ENCODE results near the gene WWOX. TPM values are rescaled to one million over a fixed set of nuclear protein-coding genes. Genes with fewer than 3 reads are reported as not detected.

WWOX gene
- total and polyA plus RNA-seq, 2 donors (not counting 3 experiments of a cell fraction or from before 2014, with no cell fraction given): 6.2 to 12.5 TPM

DNA sequence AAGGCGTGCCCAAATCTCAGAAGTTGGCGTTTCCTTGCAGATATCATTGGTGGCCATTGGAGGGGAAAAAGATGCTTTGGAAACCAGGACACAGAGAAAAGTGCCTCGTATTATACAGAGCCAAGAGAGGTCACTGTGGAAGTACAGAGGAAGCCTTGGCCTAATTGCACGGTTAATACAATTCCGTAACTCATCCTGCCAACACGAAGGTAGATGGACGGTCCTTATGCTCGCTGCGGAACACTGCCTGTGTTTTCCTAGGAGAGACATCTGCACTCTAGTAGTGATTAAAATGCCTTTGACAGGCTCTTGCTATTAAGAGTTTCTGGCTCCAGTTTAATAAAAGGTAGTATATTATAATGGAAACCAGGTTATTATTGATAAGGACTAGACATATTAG is 536.4 kb downstream of the WWOX start:
- no peaks in the 10 kb centered on the region for H4K20me1 ChIP-seq (replicated peaks; ENCODE audit: control insufficient read depth, extremely low read depth, insufficient read depth, low read length)
- DNase-seq (ENCODE audit: low read depth, low spot score) (no peak), FAIRE-seq (no peak)
- no peaks in the 10 kb centered on the region for H3K9me1 ChIP-seq (replicated peaks; ENCODE audit: control insufficient read depth, extremely low read depth, insufficient read depth, low read length)
- BruUV-seq (replicated peaks): no TSS peak
- TF ChIP-seq EZH2 (IDR thresholded peaks at IDR 0.05; ENCODE audit: borderline replicate concordance, low read depth, low read length, severe bottlenecking) (no peak), FOS (IDR thresholded peaks at IDR 0.05; ENCODE audit: borderline replicate concordance, insufficient read depth, low read length) (no peak), CTCF (IDR thresholded peaks at IDR 0.05; ENCODE audit: extremely low read depth in 1 of 2, insufficient read depth in 1 of 2, low read depth in 1 of 2, low read length in 2 of 2) (no peak), POLR2A (IDR thresholded peaks at IDR 0.05; ENCODE audit: low read depth, low read length) (no peak), POLR2AphosphoS5 (IDR thresholded peaks at IDR 0.05; ENCODE audit: insufficient read depth, low read depth, low read length) (no peak), GATA2 (IDR thresholded peaks at IDR 0.05; ENCODE audit: insufficient read depth, insufficient read length, low read depth, low read length) (no peak), JUN (IDR thresholded peaks at IDR 0.05; ENCODE audit: borderline replicate concordance, insufficient read depth, insufficient read length, low read depth) (no peak), MAX (IDR thresholded peaks at IDR 0.05; ENCODE audit: insufficient read depth, insufficient read length) (no peak), MYC (IDR thresholded peaks at IDR 0.05; ENCODE audit: low read depth, low read length) (no peak)
- no peak overlapping the region for H3K9ac ChIP-seq (replicated peaks; ENCODE audit: extremely low read depth, insufficient read depth, low read length)
- ChIA-PET CTCF (no interaction called here), POLR2A (no interaction called here)
- no peak overlapping the region for H3K4me2 ChIP-seq (ENCODE audit: insufficient read depth, low read length)
- intact Hi-C loops (cut with micrococcal nuclease) (no loop called here), dilution Hi-C loops (cut with MboI; ENCODE audit: extremely low pct_ligation_motif_present, low sequenced_read_pairs) (no loop called here)
- no peak overlapping the region for H2AFZ ChIP-seq (ENCODE audit: low read depth, low read length)
- H3K27me3 ChIP-seq (ENCODE audit: control insufficient read depth in 2 of 2, insufficient read depth in 2 of 2, low read length in 2 of 2): no peaks in the 10 kb centered on the region
- H3K4me1 ChIP-seq (ENCODE audit: control insufficient read depth, extremely low read depth, insufficient read depth, low read length): no peaks in the 10 kb centered on the region
- H3K4me3 ChIP-seq (replicated peaks in 1 of 3; ENCODE audit: insufficient read depth in 1 of 3, low read depth in 1 of 3, low read length in 3 of 3): no peak overlapping the region
- no peaks in the 10 kb centered on the region for H3K79me2 ChIP-seq (ENCODE audit: control insufficient read depth, insufficient read depth, low read length)
- H3K27ac ChIP-seq (ENCODE audit: insufficient read depth, low read depth, low read length): no peak overlapping the region
- peaks cover 2% of the 10 kb centered on the region for H3K9me3 ChIP-seq (replicated peaks; ENCODE audit: control insufficient read depth, insufficient read depth, low read length)
- no peaks in the 10 kb centered on the region for H3K36me3 ChIP-seq (ENCODE audit: control insufficient read depth in 2 of 2, extremely low read depth in 1 of 2, insufficient read depth in 2 of 2, low read length in 2 of 2)
